ENCODE results near the gene TCEAL3.
"Not testable (repeated sequence)": the region's sequence is repeated elsewhere in the genome, so short reads cannot be mapped to it uniquely, and the experiment has no call there.

Gene TCEAL3, protein sequence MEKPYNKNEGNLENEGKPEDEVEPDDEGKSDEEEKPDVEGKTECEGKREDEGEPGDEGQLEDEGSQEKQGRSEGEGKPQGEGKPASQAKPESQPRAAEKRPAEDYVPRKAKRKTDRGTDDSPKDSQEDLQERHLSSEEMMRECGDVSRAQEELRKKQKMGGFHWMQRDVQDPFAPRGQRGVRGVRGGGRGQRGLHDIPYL

DNA sequence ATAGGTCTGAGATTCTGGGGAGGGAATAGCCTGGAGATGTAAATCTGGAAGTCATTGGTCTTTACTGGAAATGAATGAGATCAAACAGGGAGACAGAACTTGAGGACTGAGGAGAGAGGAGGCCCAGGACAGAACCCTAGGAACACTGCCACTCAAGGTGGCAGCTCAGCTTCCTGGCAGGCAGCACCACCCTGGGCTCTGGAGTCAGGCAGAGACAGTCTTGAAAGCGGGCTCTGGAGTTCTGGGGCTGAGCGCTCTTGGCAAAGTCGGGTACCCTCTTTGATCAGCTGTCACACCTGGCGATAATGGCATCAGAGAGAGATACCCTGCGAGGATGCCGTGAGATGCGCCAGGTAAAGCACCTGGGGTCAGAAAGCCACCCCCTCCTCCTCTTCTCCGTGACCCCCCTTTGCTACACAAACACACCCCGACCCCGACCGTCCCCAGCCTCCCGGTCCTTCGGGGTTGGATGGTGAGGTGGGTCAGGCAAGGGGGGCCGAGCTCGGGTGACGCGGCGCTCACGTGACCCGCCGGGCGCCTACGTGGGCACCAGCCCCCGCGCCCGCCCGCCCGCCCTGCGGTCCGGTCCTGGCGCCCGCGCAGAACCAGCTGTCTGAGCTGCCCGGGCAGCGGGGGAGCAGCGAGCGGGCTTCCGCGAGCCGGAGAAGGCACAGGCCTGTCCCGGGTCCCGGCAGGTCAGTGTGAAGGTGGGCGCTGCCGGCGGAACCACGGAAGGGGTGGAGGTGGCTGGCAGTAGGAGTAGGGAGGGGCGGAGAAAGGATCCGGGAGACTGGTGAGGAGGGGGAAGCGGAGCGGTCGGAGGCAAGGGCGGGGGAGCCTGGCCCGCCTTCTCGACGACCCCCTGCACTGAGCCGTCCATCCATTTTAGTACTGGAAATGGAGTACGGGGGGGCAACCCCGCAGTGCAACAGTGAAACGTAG is at the start of gene TCEAL3:
TCEAL3 (plus strand) TSS at position 600 of the 942 bp plus-strand sequence. CDS start 1,102 bp downstream, outside the sequence.
- DNase-seq = peak; percentile 70

DNA sequence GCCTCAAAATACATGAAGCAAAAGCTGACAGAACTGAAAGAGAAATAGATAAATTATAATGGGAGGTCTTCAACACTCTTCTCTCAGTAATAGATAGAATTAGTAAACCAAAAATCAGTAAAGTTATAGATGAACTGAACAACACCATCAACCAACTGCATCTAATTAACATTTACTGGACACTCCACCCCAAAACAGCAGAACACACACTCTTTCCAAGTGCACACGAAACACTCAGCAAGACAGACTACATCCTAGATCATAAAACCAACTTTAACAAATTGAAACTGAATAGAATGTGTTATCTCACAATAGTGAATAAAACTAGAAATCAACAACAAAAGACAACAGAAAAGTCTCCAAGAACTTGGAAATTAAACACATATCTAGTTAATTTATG is 47.5 kb upstream of the TCEAL3 start:
- no peak for DNase-seq

DNA sequence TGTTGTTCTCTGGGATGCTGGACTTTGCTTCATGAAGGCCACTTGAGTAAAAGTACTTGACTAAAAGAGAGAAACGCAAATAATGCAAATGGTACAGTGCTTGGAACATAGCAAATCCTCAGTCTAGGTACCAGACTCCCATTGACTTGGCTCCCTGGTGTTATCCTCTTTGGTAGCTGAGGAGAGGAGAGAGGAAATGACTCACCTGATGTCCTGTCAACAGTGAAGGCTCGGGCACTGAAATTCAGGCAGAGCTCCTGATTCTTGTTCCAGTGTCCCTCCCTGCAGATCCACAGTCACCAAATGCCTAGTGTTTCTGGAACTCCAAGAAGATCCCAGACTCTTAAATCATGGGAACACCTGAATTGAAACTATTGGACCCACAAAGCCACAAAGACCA is 45.0 kb upstream of the TCEAL3 start:
- no peak for DNase-seq

DNA sequence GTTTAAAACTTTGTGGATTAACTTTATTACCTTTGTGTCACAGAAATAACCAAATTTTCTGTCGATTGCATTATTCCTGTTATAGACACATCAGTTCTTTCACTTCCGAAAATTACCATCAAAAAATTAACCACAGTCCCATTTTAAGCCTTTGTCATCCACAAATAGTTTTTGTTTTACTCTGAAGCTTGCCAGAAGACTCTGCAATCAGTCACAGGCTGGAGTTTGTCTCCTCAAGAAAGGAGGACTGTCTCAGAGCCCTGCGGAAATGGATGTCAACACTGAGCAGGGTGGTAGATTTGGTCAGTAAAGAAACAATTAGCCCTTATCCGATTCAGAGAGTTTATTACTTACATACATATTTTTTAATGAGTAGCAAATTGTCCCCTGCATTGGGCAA is 42.6 kb upstream of the TCEAL3 start:
- no peak for DNase-seq

DNA sequence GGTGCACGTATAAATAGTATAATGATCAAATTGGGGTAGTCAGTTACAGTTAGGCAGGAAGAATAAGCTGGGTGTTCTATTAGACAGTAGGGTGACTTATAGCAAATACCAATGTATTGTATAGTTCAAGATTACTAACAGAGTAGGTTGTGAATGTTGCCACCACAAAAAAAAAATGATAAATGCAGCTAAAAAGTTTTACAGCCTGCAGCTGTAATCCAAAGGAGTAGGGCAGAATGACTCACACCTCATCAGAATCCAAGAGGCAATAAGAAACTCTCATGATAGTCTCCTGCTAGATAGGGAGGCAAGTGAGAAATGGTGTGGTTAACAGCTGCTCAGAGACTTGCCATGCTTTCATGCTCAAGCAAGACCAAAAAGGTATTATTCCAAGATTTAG is 42.0 kb upstream of the TCEAL3 start:
- DNase-seq = no peak

DNA sequence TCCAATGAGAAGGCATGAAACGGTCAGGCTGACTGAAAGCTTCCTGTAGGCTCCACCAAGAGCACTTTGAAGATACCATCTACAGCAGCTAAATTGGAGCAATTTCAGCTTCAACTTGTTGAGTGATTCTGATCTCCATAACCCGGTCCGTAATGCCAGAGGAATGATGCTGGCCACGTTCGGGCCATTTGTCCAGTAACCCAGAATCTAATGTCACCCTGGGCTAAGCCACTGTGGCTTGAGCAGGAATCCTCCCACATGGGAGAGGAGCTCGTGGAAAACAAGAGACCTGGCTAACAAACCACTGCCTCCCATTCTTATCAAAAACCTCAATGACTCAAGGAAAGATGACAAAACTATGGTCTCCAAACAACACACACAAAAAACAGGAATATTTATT is 36.6 kb upstream of the TCEAL3 start:
- no peak for DNase-seq

DNA sequence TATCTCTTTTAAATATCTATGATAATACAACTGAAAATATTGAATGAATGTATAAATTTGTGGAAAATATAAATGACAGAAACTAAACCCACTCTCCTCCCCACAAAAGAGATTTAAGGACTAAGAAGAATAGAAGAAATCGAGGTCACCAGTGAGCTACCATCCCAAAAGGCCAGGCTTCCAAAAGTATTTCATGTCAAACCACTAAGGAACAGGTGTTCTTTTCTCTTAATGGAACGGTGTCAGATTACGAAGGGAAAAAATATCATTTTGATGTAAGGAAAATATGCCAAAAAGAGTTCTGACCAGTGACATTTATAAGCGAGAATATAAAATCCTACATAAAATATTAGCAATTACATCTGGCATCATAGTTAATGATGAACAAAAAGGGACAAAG is 36.0 kb upstream of the TCEAL3 start:
- DNase-seq = no peak

DNA sequence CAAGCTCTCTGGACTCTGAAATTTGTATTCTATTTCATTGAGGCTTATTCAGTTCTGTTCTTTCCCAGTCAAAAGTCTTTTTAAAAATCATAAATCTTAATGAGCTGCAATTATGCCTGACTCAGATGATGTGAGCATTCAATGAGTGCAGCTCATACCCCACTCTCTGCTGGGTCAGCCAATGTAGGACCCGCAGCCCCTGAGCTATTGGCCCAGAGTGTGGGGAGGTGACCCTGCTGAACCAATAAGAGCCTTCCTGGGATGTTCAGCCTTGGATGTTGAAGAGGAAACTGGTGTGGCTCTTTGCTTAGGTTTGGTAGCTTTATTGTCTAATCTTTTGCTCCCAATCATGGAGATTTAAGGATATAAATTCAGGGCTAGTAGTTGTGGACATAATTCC is 34.6 kb upstream of the TCEAL3 start:
- no peak for DNase-seq

DNA sequence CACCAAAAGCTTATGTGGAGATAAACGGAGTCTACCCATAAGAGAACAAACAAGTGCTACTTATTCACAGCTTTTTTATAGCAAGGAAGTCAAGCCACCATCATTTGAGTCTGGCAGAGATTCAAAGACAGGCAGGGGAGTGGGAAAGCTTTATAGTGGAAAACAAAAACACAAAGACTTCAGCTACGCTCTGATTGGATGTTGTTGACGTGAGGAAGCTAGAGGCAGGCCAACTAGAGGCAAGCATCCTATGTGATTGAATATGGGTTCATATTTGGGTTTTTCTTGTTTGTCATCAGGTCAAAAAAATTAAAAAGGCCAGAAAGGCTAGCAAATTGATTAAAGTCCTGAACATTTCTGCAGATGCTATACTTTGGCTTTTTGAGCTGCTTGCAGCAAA is 23.2 kb upstream of the TCEAL3 start:
- no peak for DNase-seq

DNA sequence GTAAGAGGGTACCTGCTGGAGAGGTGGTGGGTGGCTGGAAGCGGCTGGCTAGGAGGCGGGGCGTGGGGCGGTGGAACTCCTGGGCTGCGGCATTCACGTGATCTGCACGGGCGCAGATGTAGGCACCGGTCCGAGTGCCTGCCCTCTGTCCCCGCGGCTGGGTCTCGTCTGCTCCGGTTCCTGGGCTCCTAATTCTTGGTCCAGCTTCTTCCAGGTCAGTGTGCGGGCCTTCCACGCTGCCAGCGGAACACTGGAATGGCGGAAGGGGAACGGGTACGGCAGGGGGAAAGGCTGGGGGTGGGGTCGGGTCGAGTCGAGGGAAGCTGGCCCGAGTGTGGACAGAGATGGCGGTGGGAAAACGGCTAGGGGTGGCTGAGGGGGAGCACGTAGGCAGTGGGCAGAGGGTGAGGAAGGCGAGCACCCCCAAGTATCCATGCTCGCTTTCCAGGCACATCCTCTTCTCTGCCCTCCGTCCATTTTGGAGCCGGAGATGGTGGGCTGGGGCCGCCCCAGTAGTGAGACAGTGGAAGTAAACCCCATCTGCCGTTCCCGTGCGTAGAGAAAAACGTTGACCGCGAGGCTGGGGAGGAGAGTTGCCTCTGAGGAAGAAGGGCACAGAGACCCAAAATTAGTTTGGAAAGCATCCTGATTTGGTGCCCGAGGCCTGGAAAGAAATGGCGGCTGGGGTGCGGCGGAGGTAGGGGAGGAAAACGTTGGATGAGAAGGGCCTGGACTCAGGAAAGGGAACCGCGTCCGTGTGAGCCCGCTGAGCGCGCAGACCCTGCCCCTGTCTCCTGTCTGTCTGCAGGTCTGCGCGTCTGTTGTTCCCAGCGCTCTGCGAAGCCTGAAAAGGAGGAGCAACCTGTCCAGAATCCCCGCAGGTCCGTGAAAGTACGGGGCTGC is 22.1 kb upstream of the TCEAL3 start, which contains the start of gene TCEAL4:
TCEAL4 (plus strand) TSS at position 105 of the 903 bp plus-strand sequence. CDS start 1,161 bp downstream, outside the sequence.
- DNase-seq = peak; percentile 59

DNA sequence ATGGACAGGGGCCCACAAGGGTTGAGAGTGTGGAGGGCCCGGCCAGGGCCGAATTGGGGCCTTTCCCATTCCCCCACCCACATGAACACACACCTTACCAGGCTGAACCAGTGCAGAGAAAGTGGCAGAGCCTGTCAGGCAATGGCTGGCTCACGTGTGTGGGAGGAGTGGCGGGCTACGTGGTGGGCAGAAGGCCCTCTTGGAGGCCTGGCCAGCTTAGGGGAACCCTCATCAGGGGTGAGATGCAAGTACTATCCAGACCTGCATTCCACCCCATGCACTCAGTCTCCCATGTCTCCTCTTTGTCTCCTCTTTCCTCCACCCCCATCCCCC is 21.5 kb upstream of the TCEAL3 start:
- DNase-seq = peak; percentile 25

DNA sequence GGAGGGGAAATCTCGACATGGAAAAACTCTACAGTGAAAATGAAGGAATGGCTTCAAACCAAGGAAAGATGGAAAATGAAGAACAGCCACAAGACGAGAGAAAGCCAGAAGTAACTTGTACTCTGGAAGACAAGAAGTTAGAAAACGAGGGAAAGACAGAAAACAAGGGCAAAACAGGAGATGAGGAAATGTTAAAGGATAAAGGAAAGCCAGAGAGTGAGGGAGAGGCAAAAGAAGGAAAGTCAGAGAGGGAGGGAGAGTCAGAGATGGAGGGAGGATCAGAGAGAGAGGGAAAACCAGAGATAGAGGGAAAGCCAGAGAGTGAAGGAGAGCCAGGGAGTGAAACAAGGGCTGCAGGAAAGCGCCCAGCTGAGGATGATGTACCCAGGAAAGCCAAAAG is 21.1 kb upstream of the TCEAL3 start:
- no peak for DNase-seq

DNA sequence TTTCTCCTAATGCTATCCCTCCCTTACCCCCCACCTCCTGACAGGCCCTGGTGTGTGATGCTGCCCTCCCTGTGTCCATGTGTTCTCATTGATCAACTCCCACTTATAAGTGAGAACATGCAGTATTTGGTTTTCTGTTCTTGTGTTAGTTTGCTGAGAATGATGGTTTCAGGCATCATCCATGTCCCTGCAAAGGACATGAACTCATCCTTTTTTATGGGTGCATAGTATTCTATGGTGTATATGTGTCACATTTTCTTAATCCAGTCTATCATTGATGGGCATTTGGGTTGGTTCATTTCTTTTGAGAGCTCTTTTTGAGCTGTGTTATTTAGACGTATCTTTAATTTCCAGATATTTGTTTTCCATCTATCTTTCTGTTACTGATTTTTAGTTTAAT is 15.5 kb upstream of the TCEAL3 start:
- not testable (repeated sequence) for DNase-seq

DNA sequence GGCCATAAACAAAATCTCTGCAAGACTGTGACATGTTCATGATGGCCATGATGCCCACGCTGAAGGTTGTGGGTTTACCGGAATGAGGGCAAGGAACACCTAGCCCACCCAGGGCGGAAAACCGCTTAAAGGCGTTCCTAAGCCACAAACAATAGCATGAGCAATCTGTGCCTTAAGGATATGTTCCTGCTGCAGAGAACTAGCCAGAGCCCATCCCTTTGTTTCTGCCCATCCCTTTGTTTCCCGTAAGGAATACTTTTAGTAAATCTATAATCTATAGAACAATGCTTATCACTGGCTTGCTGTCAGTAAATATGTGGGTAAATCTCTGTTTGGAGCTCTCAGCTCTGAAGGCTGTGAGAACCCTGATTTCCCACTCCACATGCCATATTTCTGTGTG is 12.6 kb upstream of the TCEAL3 start:
- DNase-seq = not testable (repeated sequence)

DNA sequence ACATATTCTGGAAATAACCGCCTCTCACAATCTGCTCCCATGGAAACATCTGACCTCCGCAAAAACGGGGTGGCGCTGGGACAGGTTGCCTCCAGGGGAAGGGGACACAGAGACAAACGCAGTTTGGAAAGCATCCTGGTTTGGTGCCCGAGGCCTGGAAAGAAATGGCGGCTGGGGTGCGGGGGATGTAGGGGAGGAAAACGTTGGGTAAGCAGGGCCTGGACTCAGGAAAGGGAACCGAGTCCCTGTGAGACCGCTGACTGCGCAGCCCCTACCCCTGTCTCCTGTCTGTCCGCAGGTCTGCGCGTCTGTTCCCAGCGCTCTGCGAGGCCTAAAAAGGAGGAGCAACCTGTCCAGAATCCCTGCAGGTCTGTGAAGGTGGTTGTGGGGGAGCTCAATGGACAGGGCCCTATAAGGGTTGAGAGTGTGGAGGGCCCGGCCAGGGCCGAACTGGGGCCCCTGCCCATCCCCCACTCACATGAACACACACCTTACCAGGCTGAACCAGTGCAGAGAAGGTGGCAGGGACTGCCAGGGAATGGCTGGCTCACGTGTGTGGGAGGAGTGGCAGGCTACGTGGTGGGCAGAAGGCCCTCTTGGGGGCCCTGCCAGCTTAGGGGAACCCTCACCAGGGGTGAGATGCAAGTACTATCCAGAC is 672 bp downstream of the TCEAL3 start:
- DNase-seq = peak; percentile 20

DNA sequence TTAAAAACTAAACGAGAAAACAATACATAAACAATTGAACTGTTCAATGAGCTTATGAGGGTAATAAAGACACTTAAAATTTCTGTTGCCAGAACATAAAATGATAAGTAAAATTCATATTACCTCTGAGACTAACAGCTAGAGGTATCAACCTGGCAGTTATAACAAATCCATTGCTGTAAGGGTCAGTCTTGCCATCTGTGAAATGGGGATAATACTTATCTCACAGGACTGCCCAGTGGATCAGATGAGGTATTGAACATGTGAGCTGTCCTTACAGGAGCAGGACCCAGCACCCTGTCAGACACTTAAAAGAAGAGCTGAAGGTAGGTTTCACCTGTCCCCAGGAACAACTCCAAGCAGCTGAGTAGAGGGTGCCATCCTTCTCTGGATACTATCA is 2.5 kb downstream of the TCEAL3 start:
- no peak for DNase-seq

DNA sequence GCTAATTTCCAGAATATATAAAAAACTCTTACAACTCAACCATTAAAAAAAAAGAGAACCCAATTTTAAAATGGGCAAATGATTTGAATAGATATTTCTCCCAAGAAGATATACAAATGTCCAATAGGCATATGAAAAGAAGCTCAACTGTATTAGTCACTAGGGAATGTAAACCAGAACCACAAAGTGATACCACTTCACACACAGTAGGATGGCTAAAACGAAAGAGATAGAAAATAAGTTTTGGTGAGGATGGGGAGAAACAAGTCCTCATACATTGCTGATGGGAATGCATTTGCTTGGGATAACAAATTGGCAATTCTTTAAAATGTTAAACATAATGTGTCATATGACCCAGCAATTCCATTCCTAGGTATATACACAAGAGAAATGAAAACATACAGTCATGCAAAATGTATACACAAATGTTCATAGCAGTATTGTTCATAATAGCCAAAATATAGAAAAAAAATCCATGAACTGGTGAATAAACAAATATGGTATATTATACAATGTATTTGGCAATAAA is 5.7 kb downstream of the TCEAL3 start:
- no peak for DNase-seq

DNA sequence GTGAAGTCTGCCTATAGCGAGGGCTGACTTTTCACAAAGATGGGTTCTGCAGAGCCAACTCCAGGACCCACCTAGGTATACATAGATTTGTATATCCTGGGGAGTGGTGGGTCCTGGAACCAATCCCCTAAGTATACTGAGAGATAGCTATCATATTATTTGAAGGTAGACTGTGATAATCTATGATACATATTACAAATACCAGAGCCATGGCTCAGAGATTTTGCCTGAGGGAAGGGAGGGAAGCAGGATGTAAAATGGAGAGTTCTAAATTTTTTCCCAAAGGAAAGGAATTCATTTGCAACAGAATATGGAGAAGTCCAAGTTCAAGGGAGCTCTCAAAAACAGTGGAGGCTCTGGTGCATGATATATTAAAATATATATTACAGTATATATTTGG is 7.2 kb downstream of the TCEAL3 start:
- no peak for DNase-seq

DNA sequence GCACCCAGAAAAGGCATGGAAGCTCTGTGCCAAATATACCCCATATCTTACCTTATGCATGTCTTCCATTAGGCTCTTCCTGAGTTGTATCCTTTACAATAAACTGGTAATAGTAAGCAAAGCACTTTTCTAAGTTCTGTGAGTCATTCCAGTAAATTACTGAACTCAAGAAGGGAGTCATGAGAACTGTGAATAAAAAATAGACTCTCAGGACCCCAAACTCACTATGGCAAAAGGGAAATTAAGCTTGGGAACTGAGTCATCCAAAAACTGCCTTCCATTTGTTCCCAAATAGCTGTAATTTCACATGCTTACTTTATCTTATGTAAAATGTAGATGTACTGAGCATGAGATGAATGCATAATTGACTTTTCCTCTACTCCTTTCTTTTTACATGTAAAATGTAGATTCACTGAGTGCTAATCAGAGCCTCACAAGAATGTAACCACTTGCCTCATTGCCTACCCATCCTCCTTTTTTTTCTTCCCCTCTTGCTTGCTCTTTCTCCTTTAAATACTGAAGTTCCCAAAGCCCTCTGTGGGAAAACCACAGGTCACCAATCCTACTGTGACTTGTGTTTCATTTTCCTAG is 8.1 kb downstream of the TCEAL3 start:
- no peak for DNase-seq

DNA sequence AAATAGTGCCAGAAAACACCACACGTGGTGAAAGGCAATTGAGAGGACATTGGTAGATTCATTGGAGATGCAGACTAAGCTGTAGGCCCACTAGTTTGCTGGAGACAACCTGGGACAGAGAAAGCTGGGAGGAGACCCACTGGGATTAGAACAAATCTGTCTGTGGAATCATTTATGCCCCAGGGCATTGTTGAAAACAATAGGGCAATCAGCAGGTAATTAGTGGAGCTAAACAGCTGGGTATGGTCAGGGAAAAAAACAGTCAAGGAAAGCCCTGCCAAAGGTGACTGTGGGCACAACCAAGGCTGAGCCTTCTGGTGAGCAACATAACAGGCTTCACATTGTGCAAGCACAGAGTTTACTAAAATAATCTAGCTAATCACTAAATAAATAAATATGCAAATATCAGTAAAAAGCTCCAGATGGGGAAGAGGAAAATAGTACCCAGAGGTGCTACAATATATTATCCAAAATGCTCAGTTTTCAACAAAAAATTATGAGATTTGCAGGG is 9.0 kb downstream of the TCEAL3 start:
- no peak for DNase-seq

DNA sequence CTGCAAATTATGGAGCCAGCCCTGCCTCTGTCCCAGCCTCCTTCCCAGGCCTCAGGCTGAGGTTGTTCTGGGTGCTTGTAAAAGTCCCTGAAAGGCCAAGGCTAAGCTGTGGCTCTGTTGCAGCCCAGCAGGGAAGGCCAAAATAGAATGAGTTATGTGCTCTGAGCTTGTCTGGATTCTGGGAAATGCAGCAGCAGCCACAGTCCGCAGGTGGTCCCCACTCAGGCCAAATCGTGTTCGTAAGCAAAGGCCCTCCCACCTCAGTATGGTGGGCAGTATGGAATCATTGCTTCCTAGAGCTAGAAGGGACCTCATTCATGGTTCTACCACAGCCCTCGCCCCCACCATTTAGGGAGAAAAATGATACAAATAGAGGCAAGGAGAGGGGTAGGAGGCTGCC is 16.3 kb downstream of the TCEAL3 start:
- DNase-seq = no peak

DNA sequence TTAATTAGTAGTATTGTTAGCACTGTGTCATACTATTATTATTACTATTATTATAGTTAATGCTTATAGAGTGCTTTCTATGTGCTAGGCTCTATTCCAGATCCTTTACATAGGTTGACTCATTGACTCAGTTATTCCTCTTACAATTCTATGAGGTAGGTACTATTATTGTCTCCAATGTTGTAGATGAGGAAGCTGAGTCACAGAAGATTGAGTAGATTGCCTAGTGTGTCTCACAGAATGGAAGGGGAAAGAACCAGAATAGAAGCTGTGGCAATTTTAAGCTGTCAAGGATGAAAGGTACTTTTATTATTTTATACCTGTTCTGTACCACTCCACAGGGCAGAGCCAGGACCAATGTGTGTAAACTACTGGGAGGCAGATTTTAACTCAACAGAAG is 19.1 kb downstream of the TCEAL3 start:
- DNase-seq = no peak
